Naive thymus-derived CD4-positive, alpha-beta T cell (primary cell): Measurements from ENCODE around the gene ZBTB34. TPM values are rescaled to one million over a fixed set of nuclear protein-coding genes. Genes with fewer than 3 reads are reported as not detected.

Experiments
- ATAC-seq: fragments of 150-1000 bp; cut with Tn5 transposase; 2 replicates; pipeline ENCODE4 v1.10.0; 2021; ENCODE audit warnings: mild to moderate bottlenecking, moderate library complexity
- CTCF ChIA-PET: fragments of 350-600 bp; sonication (Branson Sonifier 250); formaldehyde crosslinking; loops from one replicate; lab custom pipeline; 2021; ENCODE audit warnings: antibody characterized with exemption; lab: Charles Lee
- POLR2A ChIA-PET: fragments of 350-600 bp; sonication (Branson Sonifier 250); formaldehyde crosslinking; loops from one replicate; lab custom pipeline; 2021; ENCODE audit warnings: antibody characterized with exemption, inconsistent platforms; lab: Charles Lee
- DNase-seq, 9 donors: peaks; one replicate each; pipeline versions ENCODE4 v3.0.0 to v3.0.0-alpha.2; 2020 to 2022; ENCODE audit warnings: mixed read lengths in 1 of 9
- H3K27ac ChIP-seq: one replicate; pipeline ENCODE4 v1.7.0; 2013; ENCODE audit warnings: mild to moderate bottlenecking, low read depth, low read length, moderate library complexity
- H3K27me3 ChIP-seq, 2 donors: one replicate each; pipeline ENCODE4 v1.7.0; 2013; ENCODE audit warnings: low read length in 2 of 2, mild to moderate bottlenecking in 2 of 2, moderate library complexity in 2 of 2; ENCODE audit not compliant: control insufficient read depth in 2 of 2, insufficient read depth in 2 of 2
- H3K36me3 ChIP-seq, 3 experiments: 1 replicate in 2 of 3; 2 replicates in 1 of 3; pipeline ENCODE4 v1.7.0; 2013; ENCODE audit warnings: low read length in 3 of 3, mild to moderate bottlenecking in 3 of 3, moderate library complexity in 1 of 3; ENCODE audit not compliant: insufficient read depth in 3 of 3, control insufficient read depth in 2 of 3
- H3K4me1 ChIP-seq, 2 donors: one replicate each; pipeline ENCODE4 v1.7.0; 2013; ENCODE audit warnings: low read length in 2 of 2, mild to moderate bottlenecking in 2 of 2, moderate library complexity in 1 of 2; ENCODE audit not compliant: control insufficient read depth in 2 of 2, insufficient read depth in 2 of 2
- H3K4me3 ChIP-seq: 2 replicates; pipeline ENCODE4 v1.7.0; 2013; ENCODE audit warnings: mild to moderate bottlenecking, low read length
- H3K9me3 ChIP-seq, 3 experiments: 1 replicate in 2 of 3; 2 replicates in 1 of 3; pipeline ENCODE4 v1.7.0; 2013; ENCODE audit warnings: low read length in 3 of 3; ENCODE audit not compliant: control insufficient read depth in 2 of 3
- H3K27ac Mint-ChIP-seq, 9 donors: one replicate each; pipeline ENCODE4 v1.8.0; 2020 to 2022; ENCODE audit warnings: mixed read lengths in 9 of 9, mild to moderate bottlenecking in 8 of 9, moderate library complexity in 5 of 9, inconsistent platforms in 2 of 9
- H3K27me3 Mint-ChIP-seq, 5 donors: one replicate each; pipeline ENCODE4 v1.8.0; 2021 to 2022; ENCODE audit warnings: mixed read lengths in 5 of 5, mild to moderate bottlenecking in 1 of 5
- H3K36me3 Mint-ChIP-seq, 5 donors: one replicate each; pipeline ENCODE4 v1.8.0; 2020 to 2022; ENCODE audit warnings: mixed read lengths in 5 of 5, mild to moderate bottlenecking in 3 of 5, inconsistent platforms in 1 of 5
- H3K4me1 Mint-ChIP-seq, 7 donors: one replicate each; pipeline ENCODE4 v1.8.0; 2020 to 2022; ENCODE audit warnings: mixed read lengths in 7 of 7, mild to moderate bottlenecking in 3 of 7, inconsistent platforms in 1 of 7
- H3K4me3 Mint-ChIP-seq, 10 donors: one replicate each; pipeline ENCODE4 v1.8.0; 2020 to 2022; ENCODE audit warnings: mild to moderate bottlenecking in 10 of 10, mixed read lengths in 10 of 10, moderate library complexity in 6 of 10, inconsistent platforms in 2 of 10
- H3K9me3 Mint-ChIP-seq, 11 donors: one replicate each; pipeline ENCODE4 v1.8.0; 2020 to 2022; ENCODE audit warnings: mixed read lengths in 11 of 11, mild to moderate bottlenecking in 4 of 11, inconsistent platforms in 1 of 11, moderate library complexity in 1 of 11
- intact Hi-C, 2 donors: fragments of 100-400 bp; cut with micrococcal nuclease; formaldehyde crosslinking; loops; one replicate each; pipeline ENCODE4 v1.15.1; 2023
- polyA plus RNA-seq, 2 donors: library from polyadenylated mRNA; unstranded; fragments of 300-500 nt; fragmentation: Illumina TruSeq; gene quantifications; one replicate each; pipeline ENCODE4 v1.2.3, GENCODE V29; 2021
- total RNA-seq, 6 experiments: library from RNA in 5 of 6; stranded (reverse) in 5 of 6; gene quantifications; 1 replicate in 5 of 6; 2 replicates in 1 of 6; pipeline ENCODE4 v1.2.3 and lab custom pipeline; 2021 to 2026

The ZBTB34 gene
- total and polyA plus RNA-seq, 7 experiments from 2014 or later = 0.73 to 9.4 (median 8.4) TPM

GRCh38 chr9:126833020-126833419 is 27.4 kb upstream of the ZBTB34 start:
- Mint-ChIP-seq H3K4me3 (no peak overlapping the region), H3K36me3 (peaks cover 17 to 61% (median 23%) of the 10 kb centered on the region in 5 donors), H3K27me3 (no peaks in the 10 kb centered on the region), H3K27ac (no peak overlapping the region), H3K4me1 (peaks cover 14 to 48% (median 40%) of the 10 kb centered on the region in 7 donors), H3K9me3 (no peaks in the 10 kb centered on the region)
- ATAC-seq = no peak
- Histone ChIP-seq H3K4me1 (no peaks in the 10 kb centered on the region), H3K27me3 (no peaks in the 10 kb centered on the region), H3K36me3 (peaks cover 3 to 35% (median 19%) of the 10 kb centered on the region in 3 experiments), H3K27ac (no peak overlapping the region), H3K4me3 (no peak overlapping the region), H3K9me3 (no peaks in the 10 kb centered on the region)
- POLR2A ChIA-PET = no interaction called here
- CTCF ChIA-PET = no interaction called here
- DNase-seq = no peak
- intact Hi-C loops = no loop called here

- Histone ChIP-seq H3K4me3 (no peak overlapping the region), H3K27ac (no peak overlapping the region), H3K9me3 (no peaks in the 10 kb centered on the region), H3K27me3 (no peaks in the 10 kb centered on the region), H3K36me3 (peaks cover 3 to 43% (median 19%) of the 10 kb centered on the region in 3 experiments), H3K4me1 (no peaks in the 10 kb centered on the region)
- DNase-seq = no peak
- peaks cover 13 to 49% (median 40%) of the 10 kb centered on the region in 7 donors for H3K4me1 Mint-ChIP-seq
- ChIA-PET POLR2A (no interaction called here), CTCF (no interaction called here)
- no peak for ATAC-seq
- peaks cover 17 to 63% (median 23%) of the 10 kb centered on the region in 5 donors for H3K36me3 Mint-ChIP-seq
- no peaks in the 10 kb centered on the region for H3K27me3 Mint-ChIP-seq
- no peaks in the 10 kb centered on the region for H3K9me3 Mint-ChIP-seq
- H3K27ac Mint-ChIP-seq = no peak overlapping the region
- intact Hi-C loops = no loop called here
- H3K4me3 Mint-ChIP-seq = no peak overlapping the region
Observed at GRCh38 chr9:126833710-126834345, 26.6 kb upstream of the ZBTB34 start.

- Histone ChIP-seq H3K4me1 (no peaks in the 10 kb centered on the region), H3K27me3 (no peaks in the 10 kb centered on the region), H3K4me3 (no peak overlapping the region), H3K36me3 (peaks cover 3 to 45% (median 19%) of the 10 kb centered on the region in 3 experiments), H3K9me3 (no peaks in the 10 kb centered on the region), H3K27ac (no peak overlapping the region)
- peaks cover 15 to 47% (median 38%) of the 10 kb centered on the region in 7 donors for H3K4me1 Mint-ChIP-seq
- no peak overlapping the region for H3K4me3 Mint-ChIP-seq
- no peak for ATAC-seq
- no peaks in the 10 kb centered on the region for H3K9me3 Mint-ChIP-seq
- intact Hi-C loops = loop anchor here in 1 of 2 donors (1.0 kb wide), 1 partner anchor 24 kb away; no protein-coding TSS in a partner anchor
- peaks cover 17 to 63% (median 23%) of the 10 kb centered on the region in 5 donors for H3K36me3 Mint-ChIP-seq
- H3K27ac Mint-ChIP-seq = peak overlapping the region in 2 of 9 donors; percentile 27 to 42
- ChIA-PET CTCF (no interaction called here), POLR2A (no interaction called here)
- H3K27me3 Mint-ChIP-seq = no peaks in the 10 kb centered on the region
- DNase-seq = no peak
Observed at GRCh38 chr9:126834672-126835071, 25.8 kb upstream of the ZBTB34 start.

GRCh38 chr9:126836216-126836615 is 24.2 kb upstream of the ZBTB34 start:
- Histone ChIP-seq H3K36me3 (peaks cover 3 to 45% (median 19%) of the 10 kb centered on the region in 3 experiments), H3K9me3 (no peaks in the 10 kb centered on the region), H3K4me3 (no peak overlapping the region), H3K27ac (no peak overlapping the region), H3K27me3 (no peaks in the 10 kb centered on the region), H3K4me1 (no peaks in the 10 kb centered on the region)
- ChIA-PET CTCF (no interaction called here), POLR2A (no interaction called here)
- H3K27me3 Mint-ChIP-seq = no peaks in the 10 kb centered on the region
- peaks cover 10 to 38% (median 29%) of the 10 kb centered on the region in 7 donors for H3K4me1 Mint-ChIP-seq
- H3K27ac Mint-ChIP-seq = peak overlapping the region in 1 of 9 donors; percentile 6
- peaks cover 17 to 52% (median 23%) of the 10 kb centered on the region in 5 donors for H3K36me3 Mint-ChIP-seq
- DNase-seq = no peak
- H3K9me3 Mint-ChIP-seq = no peaks in the 10 kb centered on the region
- no peak overlapping the region for H3K4me3 Mint-ChIP-seq
- ATAC-seq = no peak
- intact Hi-C loops = no loop called here

GRCh38 chr9:126838055-126838811 is 22.2 kb upstream of the ZBTB34 start:
- H3K36me3 Mint-ChIP-seq = peaks cover 9 to 39% (median 15%) of the 10 kb centered on the region in 5 donors
- no peak for DNase-seq
- H3K27ac Mint-ChIP-seq = no peak overlapping the region
- intact Hi-C loops = no loop called here
- H3K36me3 ChIP-seq = peaks cover 0 to 33% (median 15%) of the 10 kb centered on the region in 3 experiments
- ChIA-PET POLR2A (no interaction called here), CTCF (no interaction called here)
- H3K4me1 Mint-ChIP-seq = peaks cover 12 to 36% (median 28%) of the 10 kb centered on the region in 7 donors
- no peaks in the 10 kb centered on the region for H3K4me1 ChIP-seq
- H3K27me3 ChIP-seq = no peaks in the 10 kb centered on the region
- no peak overlapping the region for H3K4me3 Mint-ChIP-seq
- peaks cover 0 to 1% (median 0%) of the 10 kb centered on the region in 11 donors for H3K9me3 Mint-ChIP-seq
- H3K4me3 ChIP-seq = no peak overlapping the region
- no peaks in the 10 kb centered on the region for H3K27me3 Mint-ChIP-seq
- H3K9me3 ChIP-seq = no peaks in the 10 kb centered on the region
- H3K27ac ChIP-seq = no peak overlapping the region
- ATAC-seq = no peak

GRCh38 chr9:126838895-126839294 is 21.5 kb upstream of the ZBTB34 start:
- H3K27ac Mint-ChIP-seq = peak overlapping the region in 1 of 9 donors; percentile 2
- intact Hi-C loops = no loop called here
- peaks cover 5 to 32% (median 10%) of the 10 kb centered on the region in 5 donors for H3K36me3 Mint-ChIP-seq
- H3K4me3 Mint-ChIP-seq = no peak overlapping the region
- H3K9me3 Mint-ChIP-seq = peaks cover 0 to 1% (median 0%) of the 10 kb centered on the region in 11 donors
- Histone ChIP-seq H3K27ac (no peak overlapping the region), H3K9me3 (no peaks in the 10 kb centered on the region), H3K36me3 (peaks cover 0 to 26% (median 8%) of the 10 kb centered on the region in 3 experiments), H3K4me3 (no peak overlapping the region), H3K4me1 (no peaks in the 10 kb centered on the region), H3K27me3 (no peaks in the 10 kb centered on the region)
- no peak for DNase-seq
- no peak for ATAC-seq
- CTCF ChIA-PET = no interaction called here
- POLR2A ChIA-PET = no interaction called here
- peaks cover 12 to 30% (median 25%) of the 10 kb centered on the region in 7 donors for H3K4me1 Mint-ChIP-seq
- no peaks in the 10 kb centered on the region for H3K27me3 Mint-ChIP-seq
